Ovary (tissue), 10 donors: ENCODE data around the gene E2F2. TPM values are rescaled to one million over a fixed set of nuclear protein-coding genes. Genes with fewer than 3 reads are reported as not detected.

Experiments
- DNase-seq, 5 donors: peaks; one replicate each; pipeline ENCODE4 v3.0.0-alpha.2; 2019 to 2020
- H3K27ac ChIP-seq, 2 donors: fragments of 200-600 bp; one replicate each; pipeline versions ENCODE4 v1.5.1 to v1.8.0; 2019 to 2022
- H3K27me3 ChIP-seq: fragments of 200-600 bp; one replicate; pipeline ENCODE4 v1.8.0; 2022
- H3K36me3 ChIP-seq: fragments of 200-600 bp; sonication (generic); one replicate; pipeline ENCODE4 v1.5.1; 2019
- H3K4me1 ChIP-seq: one replicate; pipeline ENCODE4 v1.8.1; 2013; ENCODE audit warnings: mild to moderate bottlenecking, moderate library complexity; ENCODE audit not compliant: insufficient read depth
- H3K4me3 ChIP-seq: fragments of 200-600 bp; sonication (generic); one replicate; pipeline ENCODE4 v1.5.1; 2017
- H3K9me3 ChIP-seq, 2 donors: fragments of 200-600 bp in 1 of 2; sonication (generic) in 1 of 2; one replicate each; pipeline versions ENCODE4 v1.5.1 to v1.8.1; 2013 to 2019; ENCODE audit warnings: mild to moderate bottlenecking in 1 of 2, moderate library complexity in 1 of 2
- CTCF ChIP-seq, 3 donors: fragments of 450-650 bp in 2 of 3; fragments of 200-600 bp in 1 of 3; IDR thresholded peaks; one replicate each; pipeline versions ENCODE4 v1.5.1 to v1.8.0; 2016 to 2022; ENCODE audit warnings: antibody characterized with exemption in 3 of 3, mild to moderate bottlenecking in 1 of 3
- EP300 ChIP-seq: sonication (generic); formaldehyde crosslinking; IDR thresholded peaks from one replicate; pipeline ENCODE4 v1.6.1; 2017; ENCODE audit warnings: antibody characterized with exemption
- POLR2A ChIP-seq: fragments of 450-650 bp; IDR thresholded peaks from one replicate; pipeline ENCODE4 v1.6.1; 2017; ENCODE audit warnings: antibody characterized with exemption, mild to moderate bottlenecking, moderate library complexity
- WGBS, 3 donors: extraction: QIAGEN DNeasy Blood & Tissue Kit in 1 of 3; methylation state at CpG; one replicate each; pipeline versions ENCODE4 v1.1.5 to v1.1.7; 2013 to 2017; 5-methylcytosine and 5-hydroxymethylcytosine counted together
- intact Hi-C, 4 donors: fragments of 100-400 bp; cut with DNase I; formaldehyde crosslinking; loops; one replicate each; pipeline versions ENCODE4 v1.11.0 to v1.15.1; 2022 to 2023
- long read RNA-seq, 3 donors: library from polyadenylated mRNA in 2 of 3; unstranded in 2 of 3; transcript quantifications; one replicate each; pipeline ENCODE4 v2.0.0 and lab custom pipeline, GENCODE V29; 2021 to 2026
- polyA plus RNA-seq, 2 donors: library from polyadenylated mRNA; stranded (reverse); fragments of 200-250 nt in 1 of 2; fragments of 350-450 nt in 1 of 2; fragmentation: Illumina TruSeq in 1 of 2; extraction: RNeasy Lipid Tissue Mini Kit (QIAGEN cat#74804) in 1 of 2; gene quantifications; one replicate each; pipeline ENCODE4 v1.2.3, GENCODE V29; 2013 to 2014
- total RNA-seq, 7 donors: library from RNA; depleted of rRNA in 2 of 7; stranded (reverse); fragments of >200 nt in 2 of 7; fragmentation: NEBNext Ultra II Directional in 3 of 7; extraction: Animal tissue kit (Norgen Biotek cat#: 25700) in 3 of 7; gene quantifications; one replicate each; pipeline versions ENCODE4 v1.1.0 to v1.2.4, GENCODE V29; 2016 to 2023
- donor health status: DM: no; HTN: no; CAD: no; lungs with moderate emphysema.
- donor health status: DM: no; HTN: no; CAD: no.
- donor health status: Bipolar disorder and iron deficiency.
- donor health status: DM: yes; HTN: yes; CAD: no.
- donor health status: DM: no; HTN: no; CAD: no.
- donor health status: DM: yes; HTN: yes; CAD: no.

The E2F2 gene
- total RNA-seq = 1 to 10 TPM in 1 of 7 donors, under 1 TPM in 4, not detected in 2; under 0.01 to 1.1 (median 0.23) TPM
- under 1 TPM; 0.08 to 0.13 TPM for polyA plus RNA-seq
- long read RNA-seq, donor 1 = 0 reads
- long read RNA-seq, donor 2, full-length matches to known transcripts = 2 of 2 reads
- long read RNA-seq, donor 2, partial matches to known transcripts = 0 of 2 reads
- long read RNA-seq, donor 2, other reads (novel, unspliced or antisense) = 0 of 2 reads
- long read RNA-seq, donor 3, partial matches to known transcripts = 1 of 2 reads
- long read RNA-seq, donor 3, other reads (novel, unspliced or antisense) = 1 of 2 reads

GRCh38 chr1:23530747-23531561 lies at the start of gene E2F2:
Gene E2F2, minus strand, starts transcription at chr1:23531233. Its CDS starts 440 bp downstream, at chr1:23530793.
- intact Hi-C loops = loop anchor here in 1 of 4 donors (10.0 kb wide), 1 partner anchor 186 kb away; the partner anchor contains the start of gene HNRNPR
- Histone ChIP-seq H3K9me3 (no peaks in the 10 kb centered on the region), H3K27me3 (no peaks in the 10 kb centered on the region), H3K27ac (no peak within 1 kb of the TSS), H3K4me3 (peak within 1 kb of the TSS; percentile 39), H3K4me1 (peaks cover 9% of the 10 kb centered on the region), H3K36me3 (no peaks in the 10 kb centered on the region)
- DNase-seq = peak; percentile 80 to 87 (median 87)
- 1% methylated on average over 46 to 84 of the region's 85 CpGs for WGBS, 3 donors
- no peak for TF ChIP-seq EP300
- TF ChIP-seq POLR2A = no peak
- no peak for TF ChIP-seq CTCF (IDR thresholded peaks at IDR 0.05)

- no peaks in the 10 kb centered on the region for H3K9me3 ChIP-seq
- H3K36me3 ChIP-seq = no peaks in the 10 kb centered on the region
- 85 to 88% (median 86%) methylated on average over 6 of the region's 6 CpGs for WGBS, 3 donors
- no peak overlapping the region for H3K4me3 ChIP-seq
- TF ChIP-seq EP300 = no peak
- TF ChIP-seq POLR2A = no peak
- no peak for TF ChIP-seq CTCF (IDR thresholded peaks at IDR 0.05)
- H3K4me1 ChIP-seq = peaks cover 9% of the 10 kb centered on the region
- no peaks in the 10 kb centered on the region for H3K27me3 ChIP-seq
- intact Hi-C loops = no loop called here
- H3K27ac ChIP-seq = no peak overlapping the region
- no peak for DNase-seq
Measured at GRCh38 chr1:23578997-23579363, 47.9 kb upstream of the E2F2 start.

GRCh38 chr1:23578311-23578996 lies 47.4 kb upstream of the E2F2 start:
- H3K4me1 ChIP-seq = peaks cover 9% of the 10 kb centered on the region
- TF ChIP-seq EP300 (no peak), CTCF (IDR thresholded peaks at IDR 0.05) (no peak), POLR2A (no peak)

More at GRCh38 chr1:23578311-23578996, 47.4 kb upstream of the E2F2 start:
- H3K27me3 ChIP-seq = no peaks in the 10 kb centered on the region
- no peaks in the 10 kb centered on the region for H3K36me3 ChIP-seq
- no peaks in the 10 kb centered on the region for H3K9me3 ChIP-seq
- WGBS, 3 donors = 68 to 79% (median 74%) methylated on average over 4 of the region's 4 CpGs
- intact Hi-C loops = no loop called here
- DNase-seq = no peak
- no peak overlapping the region for H3K4me3 ChIP-seq
- H3K27ac ChIP-seq = peak overlapping the region in 1 of 2 donors; percentile 55
